GM18907 (cell line): Measurements from ENCODE around the gene PTPN23.
A peak's percentile ranks its signal among the peaks of the same experiment; 100 is the strongest.
"Not testable (repeated sequence)": the region's sequence is repeated elsewhere in the genome, so short reads cannot be mapped to it uniquely, and the experiment has no call there.

ENCODE experiments used
- ATAC-seq: cut with Tn5 transposase; IDR thresholded peaks from one replicate; pipeline ENCODE4 v1.9.1; 2021; ENCODE audit warnings: mild to moderate bottlenecking, moderate library complexity; ENCODE audit not compliant: unreplicated experiment

PTPN23 gene, protein sequence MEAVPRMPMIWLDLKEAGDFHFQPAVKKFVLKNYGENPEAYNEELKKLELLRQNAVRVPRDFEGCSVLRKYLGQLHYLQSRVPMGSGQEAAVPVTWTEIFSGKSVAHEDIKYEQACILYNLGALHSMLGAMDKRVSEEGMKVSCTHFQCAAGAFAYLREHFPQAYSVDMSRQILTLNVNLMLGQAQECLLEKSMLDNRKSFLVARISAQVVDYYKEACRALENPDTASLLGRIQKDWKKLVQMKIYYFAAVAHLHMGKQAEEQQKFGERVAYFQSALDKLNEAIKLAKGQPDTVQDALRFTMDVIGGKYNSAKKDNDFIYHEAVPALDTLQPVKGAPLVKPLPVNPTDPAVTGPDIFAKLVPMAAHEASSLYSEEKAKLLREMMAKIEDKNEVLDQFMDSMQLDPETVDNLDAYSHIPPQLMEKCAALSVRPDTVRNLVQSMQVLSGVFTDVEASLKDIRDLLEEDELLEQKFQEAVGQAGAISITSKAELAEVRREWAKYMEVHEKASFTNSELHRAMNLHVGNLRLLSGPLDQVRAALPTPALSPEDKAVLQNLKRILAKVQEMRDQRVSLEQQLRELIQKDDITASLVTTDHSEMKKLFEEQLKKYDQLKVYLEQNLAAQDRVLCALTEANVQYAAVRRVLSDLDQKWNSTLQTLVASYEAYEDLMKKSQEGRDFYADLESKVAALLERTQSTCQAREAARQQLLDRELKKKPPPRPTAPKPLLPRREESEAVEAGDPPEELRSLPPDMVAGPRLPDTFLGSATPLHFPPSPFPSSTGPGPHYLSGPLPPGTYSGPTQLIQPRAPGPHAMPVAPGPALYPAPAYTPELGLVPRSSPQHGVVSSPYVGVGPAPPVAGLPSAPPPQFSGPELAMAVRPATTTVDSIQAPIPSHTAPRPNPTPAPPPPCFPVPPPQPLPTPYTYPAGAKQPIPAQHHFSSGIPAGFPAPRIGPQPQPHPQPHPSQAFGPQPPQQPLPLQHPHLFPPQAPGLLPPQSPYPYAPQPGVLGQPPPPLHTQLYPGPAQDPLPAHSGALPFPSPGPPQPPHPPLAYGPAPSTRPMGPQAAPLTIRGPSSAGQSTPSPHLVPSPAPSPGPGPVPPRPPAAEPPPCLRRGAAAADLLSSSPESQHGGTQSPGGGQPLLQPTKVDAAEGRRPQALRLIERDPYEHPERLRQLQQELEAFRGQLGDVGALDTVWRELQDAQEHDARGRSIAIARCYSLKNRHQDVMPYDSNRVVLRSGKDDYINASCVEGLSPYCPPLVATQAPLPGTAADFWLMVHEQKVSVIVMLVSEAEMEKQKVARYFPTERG (N-terminal part only)

DNA sequence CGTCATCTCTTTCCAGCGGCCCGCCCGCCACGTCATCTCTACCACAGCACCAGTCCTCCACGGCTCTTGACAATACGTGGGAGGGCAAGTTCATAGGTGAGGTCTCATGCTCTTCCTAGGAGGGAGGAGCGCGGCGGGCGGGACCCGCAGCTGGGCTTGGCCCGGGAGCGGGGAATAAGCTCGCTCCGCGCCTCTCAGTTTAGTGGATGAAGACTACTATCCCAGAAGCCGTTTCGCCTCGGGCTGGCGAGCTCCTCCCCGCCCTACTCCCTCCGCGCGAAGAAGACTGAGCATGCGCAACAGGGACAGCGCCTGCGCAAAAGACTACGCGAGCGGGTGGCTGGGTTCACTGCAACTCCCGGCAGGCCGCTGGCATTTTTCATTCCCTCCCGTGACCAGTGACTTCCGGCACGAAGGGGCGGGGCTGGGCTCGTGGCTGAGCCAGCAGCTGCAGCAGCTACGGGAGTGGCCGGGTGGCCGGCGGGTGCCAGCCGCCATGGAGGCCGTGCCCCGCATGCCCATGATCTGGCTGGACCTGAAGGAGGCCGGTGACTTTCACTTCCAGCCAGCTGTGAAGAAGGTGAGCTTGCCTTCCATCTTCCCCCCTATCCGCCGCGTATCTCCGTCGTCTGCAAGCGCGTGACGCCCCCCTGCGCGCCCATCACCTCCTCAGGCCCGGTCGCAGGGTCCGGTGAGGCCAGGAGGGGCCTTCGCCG is at the start of gene PTPN23:
Gene PTPN23 (plus strand): TSS at position 421 of the 716 bp plus-strand sequence. CDS start 76 bp downstream, at position 497.
- peak; percentile 83 for ATAC-seq

DNA sequence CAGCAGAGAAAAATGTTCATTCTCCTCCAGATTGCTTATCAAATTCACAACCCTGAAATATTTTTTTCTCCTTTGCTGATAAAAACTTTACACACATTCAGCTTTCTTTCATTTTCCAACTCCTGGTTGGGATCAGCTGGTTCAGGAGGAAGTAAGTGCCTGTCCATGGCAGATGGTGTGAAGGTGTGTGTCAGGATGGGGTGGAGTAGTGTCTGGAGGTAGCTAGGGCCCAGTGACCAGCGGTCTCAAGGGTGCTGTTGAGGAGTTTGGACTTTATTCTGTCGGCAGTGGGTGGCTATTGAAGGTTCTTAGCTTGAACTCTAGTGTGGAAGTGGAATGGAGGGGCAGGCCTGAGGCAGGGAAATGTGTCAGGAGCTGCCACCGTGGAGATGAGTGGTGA is 46.9 kb upstream of the PTPN23 start:
- ATAC-seq: no peak

DNA sequence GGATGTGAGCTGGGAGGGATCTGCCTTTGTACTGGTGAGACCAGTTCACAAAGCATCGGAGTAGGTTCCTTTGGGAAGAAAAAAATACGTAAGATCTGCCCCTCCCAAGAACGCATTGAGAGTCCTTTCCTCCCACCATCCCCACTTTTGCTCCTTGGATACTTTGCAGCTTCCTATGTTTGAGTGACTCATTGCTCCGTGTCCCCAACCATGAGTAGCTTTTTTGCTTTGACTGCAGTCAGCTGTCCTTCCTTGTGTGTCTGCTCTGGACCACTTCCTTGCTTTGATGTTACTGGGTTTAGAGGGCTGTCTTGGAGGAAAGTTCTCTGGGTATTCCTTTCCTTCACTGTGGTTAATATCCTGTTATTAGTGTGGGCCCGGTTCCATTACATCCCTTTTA is 43.2 kb upstream of the PTPN23 start:
- no peak for ATAC-seq

DNA sequence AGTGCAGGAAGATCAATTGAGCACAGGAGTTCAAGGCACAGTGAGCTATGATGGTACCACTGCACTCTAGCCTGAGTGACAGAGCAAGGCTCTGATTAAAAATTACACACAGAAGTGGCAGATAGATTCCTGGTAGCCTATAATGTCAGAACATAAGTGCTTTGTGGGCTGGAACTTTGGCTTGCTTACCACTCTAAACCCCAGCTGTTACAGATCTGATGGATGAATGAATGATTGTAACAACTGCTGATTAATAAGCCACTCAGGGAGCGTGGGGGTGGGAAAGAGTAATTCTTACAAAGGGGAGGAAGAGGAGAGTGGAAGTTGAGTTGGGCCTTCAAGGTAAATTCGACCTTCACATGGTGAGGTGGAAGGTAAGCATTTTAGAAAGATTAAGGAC is 40.9 kb upstream of the PTPN23 start:
- ATAC-seq: no peak

DNA sequence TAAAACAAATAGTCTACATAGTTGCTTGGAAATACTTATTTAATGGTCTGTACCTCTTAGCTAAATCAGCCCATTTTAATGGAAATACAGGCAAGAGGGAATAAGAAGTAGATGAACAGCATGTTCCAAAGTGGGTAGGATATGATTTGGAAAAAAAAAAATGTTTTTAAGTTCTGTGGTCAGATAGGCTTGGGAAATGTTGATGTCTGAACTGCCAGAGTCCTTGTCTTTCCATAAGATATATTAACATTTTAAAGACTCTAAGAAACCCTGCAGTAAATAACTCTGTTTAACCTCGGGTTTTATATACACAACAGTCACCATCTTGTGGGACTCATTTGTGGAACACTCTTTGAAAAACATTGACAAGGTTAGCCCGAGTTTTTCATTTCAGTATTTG is 40.0 kb upstream of the PTPN23 start:
- ATAC-seq: no peak

DNA sequence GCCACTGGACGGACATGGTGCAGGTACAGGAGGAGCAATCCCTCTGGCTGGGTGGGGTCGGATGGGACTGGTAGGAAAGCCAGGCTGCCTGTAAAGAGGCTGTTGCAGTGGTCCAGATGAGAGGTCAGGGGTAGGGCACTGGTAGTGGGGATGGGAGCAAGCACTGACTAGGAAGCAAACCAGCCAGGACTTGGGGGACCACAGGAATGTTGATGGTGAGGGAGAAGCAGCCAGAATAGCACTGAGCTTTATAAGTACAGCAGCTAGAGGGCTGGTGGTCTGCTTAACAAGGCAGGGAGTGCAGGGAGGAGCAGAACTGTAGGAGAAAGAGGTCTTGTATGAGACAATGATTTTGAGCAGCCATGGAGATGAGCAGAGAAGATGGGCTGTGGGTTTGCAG is 38.7 kb upstream of the PTPN23 start:
- no peak for ATAC-seq

DNA sequence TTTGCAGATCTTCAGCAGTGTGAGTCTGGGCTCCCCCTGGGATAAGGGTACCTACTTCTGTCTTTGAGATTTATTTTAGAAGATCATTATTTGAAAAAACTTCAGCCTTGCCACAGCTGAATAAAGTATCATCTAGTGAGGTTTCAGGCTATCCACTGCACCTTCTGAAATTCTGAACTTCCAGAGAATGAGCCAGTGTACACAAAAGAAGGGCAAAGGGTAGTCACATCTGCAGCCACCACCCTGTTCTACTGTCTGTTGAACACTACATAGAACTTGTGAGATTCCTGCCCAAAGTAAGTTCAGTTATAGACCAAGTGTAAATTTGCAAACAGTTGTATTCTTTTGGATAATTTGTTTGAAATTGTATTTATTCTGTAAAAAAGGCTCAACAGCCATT is 38.0 kb upstream of the PTPN23 start:
- ATAC-seq: no peak

DNA sequence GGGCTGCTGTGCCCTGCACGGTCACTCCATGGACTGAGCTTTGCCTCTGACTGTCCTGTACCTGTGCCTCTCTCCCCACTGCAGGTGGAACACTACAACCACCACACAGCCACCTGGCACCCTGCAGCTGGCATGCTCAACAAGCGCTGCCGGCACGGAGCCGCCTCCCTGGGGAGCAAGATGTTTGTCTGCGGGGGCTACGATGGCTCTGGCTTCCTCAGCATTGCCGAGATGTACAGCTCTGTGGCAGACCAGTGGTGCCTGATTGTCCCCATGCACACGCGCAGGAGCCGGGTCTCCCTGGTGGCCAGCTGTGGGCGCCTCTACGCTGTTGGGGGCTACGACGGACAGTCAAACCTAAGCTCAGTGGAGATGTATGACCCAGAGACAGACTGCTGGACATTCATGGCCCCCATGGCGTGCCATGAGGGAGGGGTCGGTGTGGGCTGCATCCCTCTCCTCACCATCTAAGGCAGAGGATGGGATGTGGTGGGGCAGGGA is 37.3 kb upstream of the PTPN23 start:
- no peak for ATAC-seq

DNA sequence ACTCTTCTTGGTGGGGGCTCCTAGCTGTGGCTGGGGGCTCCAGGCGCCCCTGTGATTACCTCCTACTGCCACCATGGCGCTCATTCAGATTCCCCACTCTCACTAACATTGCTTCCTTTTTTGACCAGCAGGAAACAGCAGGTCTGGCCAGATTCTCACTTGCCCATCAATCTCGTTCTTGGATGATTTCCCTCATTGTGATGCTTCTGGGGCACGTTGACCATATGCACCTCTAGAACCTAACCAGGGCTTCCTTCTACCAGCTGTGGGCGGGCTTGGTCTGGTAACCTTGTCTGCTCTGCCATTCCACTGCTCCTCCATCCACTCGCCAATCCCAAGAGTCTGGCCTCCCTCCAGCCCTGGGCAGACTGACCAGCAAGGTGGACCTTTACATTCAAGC is 35.9 kb upstream of the PTPN23 start:
- ATAC-seq: no peak

DNA sequence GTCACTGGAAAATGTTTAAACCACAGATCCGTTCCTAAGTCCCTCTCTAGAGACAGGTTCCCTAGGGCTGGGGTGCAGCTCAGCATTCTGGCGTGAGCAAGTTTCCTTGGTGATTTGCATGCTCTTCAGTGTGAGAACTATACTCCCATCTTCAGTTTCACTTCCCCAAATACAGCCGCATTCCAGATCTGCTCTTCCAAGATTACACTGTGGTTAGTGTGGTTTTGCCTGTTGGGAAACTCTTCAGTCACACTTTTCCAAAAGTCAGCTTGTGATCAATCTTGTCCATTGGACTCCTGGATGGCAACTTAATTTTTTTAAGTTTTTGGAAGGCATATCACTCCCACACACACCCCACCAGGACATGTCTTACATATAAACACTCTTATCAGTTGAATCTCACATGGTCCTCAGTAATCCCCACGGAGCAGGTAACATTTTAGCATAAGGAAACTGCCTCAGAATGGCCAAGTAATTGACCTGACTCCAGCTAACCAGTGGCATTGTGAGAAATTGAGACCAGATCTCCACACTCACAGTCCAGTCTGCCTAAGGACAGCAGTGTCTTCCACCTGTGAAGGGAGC is 33.5 kb upstream of the PTPN23 start:
- peak; percentile 76 for ATAC-seq

DNA sequence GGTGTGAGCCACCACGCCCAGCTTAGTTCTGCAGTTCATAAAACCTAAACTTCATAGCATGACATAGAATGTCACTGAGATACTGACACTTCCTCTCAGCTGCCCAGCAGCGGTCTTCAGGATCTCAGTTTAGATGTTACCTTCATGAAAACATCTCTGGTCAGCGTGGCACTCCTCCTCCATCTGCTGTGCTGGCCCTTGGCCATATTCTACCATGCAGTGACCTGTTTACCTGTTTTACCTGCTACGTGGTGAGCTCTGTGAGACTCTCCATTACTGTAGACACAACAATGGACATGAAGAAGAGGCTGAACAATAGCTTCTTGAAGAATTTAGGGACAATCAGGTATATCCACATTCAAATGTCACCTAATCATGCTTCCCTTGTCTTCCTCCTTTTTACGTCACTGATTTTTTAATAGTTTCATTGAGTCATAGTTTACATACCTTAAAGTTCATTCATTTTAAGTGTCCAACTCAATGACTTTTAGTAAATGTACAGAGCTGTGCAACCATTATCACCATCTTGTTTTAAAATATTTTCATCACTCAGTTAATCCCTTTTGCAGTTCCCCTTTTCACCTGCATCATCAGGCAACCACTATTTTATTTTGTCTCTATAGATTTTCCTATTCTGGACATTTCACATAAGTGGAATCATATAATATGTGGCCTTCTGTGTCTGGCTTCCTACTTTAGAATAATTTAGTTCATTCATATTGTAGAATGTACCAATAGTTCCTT is 32.2 kb upstream of the PTPN23 start:
- no peak for ATAC-seq

DNA sequence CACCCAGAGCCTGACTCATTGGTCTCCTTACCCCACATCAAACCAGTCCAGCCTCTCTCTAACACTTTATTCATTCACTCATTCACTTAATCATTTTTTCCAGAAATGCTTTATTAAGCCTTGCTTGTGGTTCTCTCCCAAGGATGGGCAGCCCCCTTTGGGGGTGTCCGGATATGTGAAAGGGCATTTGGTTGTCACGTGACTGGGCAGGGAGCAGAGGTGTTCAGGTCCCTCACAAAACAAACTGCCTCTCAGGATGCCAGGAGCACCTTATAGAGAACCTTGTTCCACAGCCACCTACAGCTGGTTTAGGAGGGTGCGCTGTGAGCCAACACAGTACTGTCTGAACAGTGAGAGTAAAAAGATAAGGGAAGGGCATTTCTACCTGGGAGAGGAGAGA is 25.8 kb upstream of the PTPN23 start:
- no peak for ATAC-seq

DNA sequence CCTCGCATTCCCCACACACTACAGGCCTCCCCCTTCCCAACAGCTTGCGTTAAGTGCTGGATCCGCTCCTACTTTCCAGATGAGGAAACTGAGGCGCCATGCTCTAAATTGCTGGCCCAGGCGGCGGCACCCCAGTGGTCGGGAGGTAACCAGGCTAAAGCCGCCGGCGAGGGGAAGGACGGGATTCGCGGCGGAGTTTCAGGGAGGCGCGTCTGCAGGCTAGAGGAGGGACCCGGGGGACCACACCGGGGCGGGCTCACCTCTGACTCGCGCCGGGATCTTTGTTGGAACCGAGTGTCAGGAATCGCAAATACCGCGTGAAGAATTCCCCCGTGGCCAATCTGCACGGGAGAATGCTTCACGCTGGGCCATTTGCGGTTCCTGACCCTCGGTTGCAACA is 24.6 kb upstream of the PTPN23 start:
- no peak for ATAC-seq

DNA sequence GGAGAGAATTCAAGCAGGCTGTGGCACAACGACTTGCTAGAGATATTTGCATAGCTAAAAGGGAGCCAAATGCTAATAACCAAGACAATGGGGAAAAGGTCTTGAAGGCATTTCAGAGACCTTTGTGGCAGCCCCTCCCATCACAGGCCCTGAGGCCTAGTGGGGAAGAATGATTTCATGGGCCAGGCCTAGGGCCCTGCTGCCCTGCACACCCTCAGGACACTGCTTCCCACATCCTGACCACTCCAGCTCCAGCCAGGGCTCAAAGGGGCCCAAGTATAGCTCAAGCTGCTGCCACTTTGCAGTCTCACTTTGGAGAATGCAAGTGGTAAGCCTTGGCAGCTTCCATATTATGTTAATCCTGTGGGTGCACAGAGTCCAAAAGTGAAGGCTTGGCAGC is 21.5 kb upstream of the PTPN23 start:
- no peak for ATAC-seq

DNA sequence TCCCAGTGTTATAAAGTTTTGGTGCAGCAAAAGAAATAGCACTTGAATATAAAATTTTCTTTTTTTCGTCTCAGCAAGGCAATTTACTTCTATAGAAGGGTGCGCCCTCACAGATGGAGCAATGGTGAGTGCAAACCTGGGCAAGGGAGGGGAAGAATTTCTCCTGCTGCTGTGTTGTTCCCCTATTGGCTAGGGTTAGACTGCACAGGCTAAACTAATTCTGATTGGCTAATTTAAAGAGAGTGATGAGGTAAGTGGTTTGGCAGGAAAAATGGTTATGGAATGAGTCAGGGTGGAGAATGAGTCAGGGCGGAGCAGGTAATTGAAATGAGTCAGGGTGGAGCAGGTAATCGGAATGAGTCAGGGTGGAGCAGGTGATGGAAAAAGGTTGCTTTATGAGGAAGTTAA is 20.7 kb upstream of the PTPN23 start:
- ATAC-seq: not testable (repeated sequence)

DNA sequence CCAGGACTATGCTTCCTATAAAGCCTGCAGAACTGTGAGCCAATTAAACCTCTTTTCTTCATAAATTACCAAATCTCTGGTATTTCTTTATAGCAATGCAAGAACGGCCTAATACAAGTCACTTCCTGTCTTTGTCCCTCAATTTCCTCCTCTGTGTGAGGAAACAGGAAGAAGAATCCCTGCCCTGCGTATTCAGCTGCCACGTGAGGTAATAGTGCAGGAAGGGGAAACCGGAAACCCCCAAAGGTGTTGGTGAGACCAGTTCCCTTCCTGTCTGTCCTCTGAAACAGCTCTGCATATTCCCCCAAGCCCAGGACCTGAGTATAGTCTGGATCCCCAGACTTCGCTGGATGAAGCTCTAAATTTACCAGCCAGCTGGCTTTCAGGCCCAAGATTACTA is 18.1 kb upstream of the PTPN23 start:
- no peak for ATAC-seq

DNA sequence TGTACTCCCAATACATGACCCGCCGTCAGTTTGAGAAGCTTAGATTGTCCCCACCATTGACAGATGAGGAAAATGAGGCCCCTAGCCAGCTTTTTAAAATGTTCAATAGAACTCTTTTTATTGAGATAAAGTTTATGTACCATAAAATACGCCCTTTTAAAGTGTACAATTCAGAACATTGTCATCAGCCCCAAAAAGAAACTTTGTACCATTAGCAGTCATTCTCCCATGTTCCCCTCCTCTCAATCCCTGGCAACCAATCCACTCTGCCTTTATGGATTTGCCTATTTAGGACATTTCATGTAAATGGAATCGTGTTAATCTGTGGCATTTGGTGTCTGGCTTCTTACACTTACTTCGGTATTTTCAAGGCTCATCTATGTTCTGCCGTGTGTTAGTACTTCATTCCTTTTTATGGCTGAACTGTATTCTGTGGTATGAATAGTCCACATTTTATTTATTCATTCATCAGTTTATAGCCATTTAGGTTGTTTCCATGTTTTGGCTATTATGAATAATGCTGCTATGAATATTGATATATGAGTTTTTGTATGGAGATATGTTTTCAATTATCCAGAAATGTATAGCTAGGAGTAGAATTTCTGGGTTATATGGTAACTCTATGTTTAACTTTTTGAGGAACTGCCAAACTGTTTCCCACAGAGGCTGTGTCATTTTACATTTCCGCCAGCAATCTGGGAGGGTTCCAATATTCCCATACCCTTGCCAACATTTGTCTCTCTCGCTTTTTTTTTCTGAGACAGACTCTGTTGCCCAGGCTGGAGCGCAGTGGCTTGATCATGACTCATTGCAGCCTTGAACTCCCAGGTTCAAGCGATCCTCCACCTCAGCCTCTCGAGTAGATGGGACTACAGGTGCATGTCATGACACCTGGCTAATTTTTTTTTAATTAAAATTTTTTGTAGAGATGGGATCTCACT is 15.3 kb upstream of the PTPN23 start:
- ATAC-seq: no peak

DNA sequence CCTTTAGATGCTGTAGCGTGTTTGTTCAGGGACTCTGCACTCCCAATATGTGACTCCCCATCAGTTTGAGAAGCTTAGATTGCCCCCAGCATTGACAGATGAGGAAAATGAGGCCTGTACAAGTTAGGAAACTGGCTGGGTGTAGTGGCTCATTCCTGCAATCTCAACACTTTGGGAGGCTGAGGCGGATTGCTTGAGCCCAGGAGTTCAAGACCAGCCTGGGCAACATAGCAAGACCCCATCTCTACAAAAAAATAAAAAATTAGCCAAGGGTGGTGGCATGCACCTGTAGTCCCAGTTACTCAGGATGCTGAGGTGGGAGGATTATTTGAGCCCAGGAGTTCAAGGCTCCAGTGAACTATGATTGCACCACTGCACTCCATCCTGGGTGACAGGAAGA is 14.0 kb upstream of the PTPN23 start:
- ATAC-seq: no peak
